ENCODE measurements around the gene ATXN1.
A peak's percentile ranks its signal among the peaks of the same experiment; 100 is the strongest.
"Not testable (repeated sequence)": the region's sequence is repeated elsewhere in the genome, so short reads cannot be mapped to it uniquely, and the experiment has no call there.

The ATXN1 gene

DNA sequence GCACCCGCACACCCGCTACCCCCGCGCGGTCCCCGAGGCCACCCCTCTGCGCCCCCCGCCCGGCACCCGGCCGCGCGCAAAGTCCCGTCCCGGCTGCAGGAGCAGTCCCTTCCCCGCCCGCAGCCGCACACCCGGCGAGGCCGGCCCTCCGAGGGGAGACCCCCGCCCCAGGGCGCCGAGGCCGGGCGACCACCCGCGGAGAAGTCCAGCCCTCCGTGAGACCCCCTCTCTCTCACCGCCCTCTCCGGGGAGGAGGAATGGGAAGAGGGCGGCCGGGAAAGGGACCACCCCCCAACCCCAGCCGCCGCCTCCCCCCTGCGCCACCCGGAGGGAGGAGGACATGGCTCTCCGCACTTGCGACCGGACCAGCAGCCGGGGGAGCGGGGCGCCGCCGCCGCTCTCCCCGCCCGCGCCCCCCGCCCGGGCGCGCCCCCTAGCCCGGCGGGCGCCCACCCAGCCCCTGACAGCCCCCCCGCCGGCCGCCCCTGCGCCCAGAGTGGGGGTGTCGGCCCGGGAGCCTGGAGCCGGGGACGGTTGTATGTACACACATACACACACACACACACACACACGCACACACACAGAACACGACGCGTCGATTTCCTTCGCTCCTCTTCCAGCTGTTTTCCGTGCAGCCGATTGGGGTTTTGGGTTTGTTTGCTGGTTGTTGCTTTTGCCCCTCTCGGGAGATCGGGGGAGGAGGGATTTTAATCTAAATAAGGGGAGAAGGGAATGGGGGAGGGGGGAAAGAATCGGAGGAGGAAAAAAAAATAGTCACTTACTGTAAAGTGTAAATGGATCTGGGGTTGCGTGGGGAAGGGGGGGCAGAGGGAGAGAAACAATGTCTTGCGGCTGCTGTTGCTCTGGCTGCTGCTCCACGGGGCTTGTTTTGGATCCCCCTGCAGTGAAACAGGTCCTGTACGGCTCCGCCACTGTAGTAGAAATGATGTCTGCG is at the start of gene ATXN1:
Gene ATXN1, minus strand, starts transcription at position 945 of the 955 bp plus-strand sequence.
- DNase-seq: peak; percentile 50

DNA sequence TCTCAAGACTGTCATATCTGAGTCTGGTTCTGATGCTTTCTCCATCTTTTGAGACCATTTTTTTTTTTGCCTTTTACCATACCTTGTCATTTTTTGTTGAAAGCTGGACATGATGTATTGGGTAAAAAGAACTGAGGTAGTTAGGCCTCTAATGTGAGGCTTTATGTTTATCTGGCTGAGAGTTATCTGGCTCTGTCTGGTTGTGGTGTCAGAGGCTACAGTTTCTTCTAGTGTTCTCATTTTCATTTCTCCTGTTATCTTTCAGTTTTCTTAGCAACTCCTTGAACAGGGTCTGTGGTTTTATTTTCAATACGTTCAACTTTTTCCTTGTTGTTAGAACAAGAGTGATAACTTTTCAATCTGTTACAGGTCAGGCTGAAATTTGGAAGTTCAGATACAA is 49.2 kb upstream of the ATXN1 start:
- DNase-seq: no peak

DNA sequence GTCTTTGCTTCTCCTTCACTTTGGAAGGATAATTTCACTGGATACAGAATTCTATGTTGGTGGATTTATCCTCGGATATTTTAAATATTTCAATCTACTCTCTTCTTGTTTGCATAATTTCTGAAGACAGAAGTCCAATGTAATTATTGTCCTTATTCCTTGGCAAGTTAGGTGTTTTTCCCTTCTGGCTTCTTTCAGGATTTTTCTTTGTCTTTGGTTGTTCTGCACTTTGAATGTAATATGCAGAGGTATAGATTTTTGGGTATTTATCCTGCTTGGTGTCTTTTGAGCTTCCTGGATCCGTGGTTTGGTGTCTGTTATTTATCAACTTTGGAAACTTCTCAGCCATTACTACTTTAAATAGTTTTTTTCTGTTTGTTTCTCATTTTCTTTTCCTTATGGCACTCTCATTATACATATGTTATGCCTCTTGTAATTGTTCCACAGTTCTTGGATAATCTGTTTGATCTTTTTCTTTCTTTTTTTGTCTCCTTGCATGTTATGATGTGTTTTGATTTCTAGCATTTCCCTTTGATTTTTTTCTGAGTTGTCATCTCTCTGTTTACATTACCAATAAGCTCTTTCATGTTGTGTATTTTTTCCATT is 48.6 kb upstream of the ATXN1 start:
- DNase-seq: no peak

DNA sequence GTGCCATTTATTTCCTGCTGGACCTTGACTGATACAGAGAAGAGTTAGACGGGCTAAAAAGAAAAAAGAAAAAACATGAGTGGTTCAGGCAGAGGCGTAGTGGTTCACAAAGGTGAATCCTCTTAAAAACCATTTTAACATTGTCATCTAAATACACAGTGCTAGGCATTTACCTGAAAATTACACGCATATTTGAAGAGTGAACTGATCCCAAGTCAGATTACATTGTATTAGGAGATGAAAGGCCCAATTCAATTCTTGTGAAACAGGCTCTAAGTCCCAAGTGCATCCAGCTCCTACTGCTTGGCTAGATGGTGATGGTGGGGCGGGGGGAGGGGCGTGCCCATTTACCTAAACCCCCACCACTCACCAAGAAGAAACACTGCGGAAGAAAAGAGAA is 46.7 kb upstream of the ATXN1 start:
- no peak for DNase-seq

DNA sequence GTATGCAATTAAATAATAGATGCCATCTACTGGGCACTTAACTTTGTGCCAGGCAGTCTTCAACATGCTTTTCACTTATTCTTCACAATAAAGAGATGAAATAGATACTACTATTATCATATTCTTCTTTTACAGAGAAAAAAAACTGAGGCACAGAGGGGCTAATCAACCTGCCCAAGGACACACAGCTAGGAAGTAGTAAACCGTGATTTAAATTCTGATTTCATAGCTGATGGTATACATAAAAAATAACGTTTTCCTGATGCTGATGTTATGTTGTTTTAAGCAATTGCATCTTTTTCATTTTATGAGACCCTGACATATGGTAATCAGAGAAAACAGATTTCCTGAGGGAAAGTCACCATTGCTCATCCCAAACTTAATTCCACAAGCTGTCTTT is 45.1 kb upstream of the ATXN1 start:
- no peak for DNase-seq

- DNase-seq: no peak
Observed at GRCh38 chr6:16805243-16805950, 44.1 kb upstream of the ATXN1 start.

GRCh38 chr6:16804546-16805242 is 43.4 kb upstream of the ATXN1 start:
- DNase-seq: no peak

DNA sequence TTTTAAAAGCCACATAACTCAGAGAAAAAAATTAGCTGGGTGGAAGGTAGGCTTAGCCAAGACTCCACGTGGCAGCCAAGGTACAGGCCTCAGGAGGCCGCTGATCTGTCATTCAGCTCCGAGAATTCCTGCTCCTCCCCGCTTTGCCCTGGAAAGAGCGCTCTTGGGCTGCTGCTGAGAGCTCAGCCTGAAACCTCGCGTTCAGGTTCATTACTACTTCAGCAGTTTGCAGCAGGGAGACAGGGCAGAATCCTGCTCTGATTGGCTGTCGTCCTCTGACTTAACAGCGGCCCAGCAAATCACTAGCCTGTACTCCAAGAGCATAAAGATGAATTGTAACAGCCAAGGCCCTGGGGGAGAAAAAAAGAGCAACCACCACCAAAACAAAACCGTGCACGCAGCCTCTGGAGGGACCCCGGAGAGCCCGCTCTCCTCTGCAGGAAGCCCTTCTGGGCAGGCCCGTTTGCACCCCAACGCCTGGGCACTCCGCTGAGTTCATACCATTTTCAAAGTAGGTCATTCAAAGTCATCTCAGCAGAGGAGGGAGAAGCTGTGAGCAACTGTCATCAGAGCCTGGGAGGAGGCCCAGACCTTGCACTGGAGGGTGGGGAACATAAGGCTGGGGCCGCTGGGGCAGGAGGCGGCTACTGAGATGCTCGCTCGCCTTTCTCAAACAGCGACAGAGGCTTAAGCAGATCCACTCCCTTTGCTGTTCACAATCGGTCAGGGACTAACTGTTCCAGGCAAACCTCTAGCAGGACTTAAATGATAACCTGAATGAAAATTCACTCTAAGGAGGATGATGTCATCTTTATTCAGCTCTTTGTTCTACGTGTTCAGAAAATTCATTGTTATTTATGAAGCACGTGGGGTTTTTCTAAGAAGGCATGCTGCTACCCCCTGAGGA is 42.3 kb upstream of the ATXN1 start:
- no peak for DNase-seq

GRCh38 chr6:16802071-16802470 is 40.8 kb upstream of the ATXN1 start:
- no peak for DNase-seq

DNA sequence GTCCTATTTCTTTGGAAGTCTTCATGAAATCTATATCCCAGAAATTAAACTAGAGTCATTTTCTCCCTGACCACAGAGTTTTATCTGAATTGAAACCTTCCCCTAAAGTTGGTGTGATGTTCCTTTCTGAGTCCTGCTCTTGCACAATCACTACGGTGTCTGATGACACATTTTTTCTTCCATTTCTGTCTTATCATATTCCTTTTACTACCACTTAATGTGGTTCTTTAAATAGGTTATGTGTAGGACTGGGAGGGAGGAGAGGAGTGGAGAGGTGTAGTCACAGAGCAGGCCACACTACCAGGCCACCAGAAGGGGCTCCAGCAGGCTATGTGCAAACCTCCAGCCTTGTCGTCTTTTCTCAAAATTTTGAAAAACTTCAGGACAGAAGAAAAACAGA is 39.7 kb upstream of the ATXN1 start:
- no peak for DNase-seq

- DNase-seq: no peak
Observed at GRCh38 chr6:16800341-16800740, 39.1 kb upstream of the ATXN1 start.

DNA sequence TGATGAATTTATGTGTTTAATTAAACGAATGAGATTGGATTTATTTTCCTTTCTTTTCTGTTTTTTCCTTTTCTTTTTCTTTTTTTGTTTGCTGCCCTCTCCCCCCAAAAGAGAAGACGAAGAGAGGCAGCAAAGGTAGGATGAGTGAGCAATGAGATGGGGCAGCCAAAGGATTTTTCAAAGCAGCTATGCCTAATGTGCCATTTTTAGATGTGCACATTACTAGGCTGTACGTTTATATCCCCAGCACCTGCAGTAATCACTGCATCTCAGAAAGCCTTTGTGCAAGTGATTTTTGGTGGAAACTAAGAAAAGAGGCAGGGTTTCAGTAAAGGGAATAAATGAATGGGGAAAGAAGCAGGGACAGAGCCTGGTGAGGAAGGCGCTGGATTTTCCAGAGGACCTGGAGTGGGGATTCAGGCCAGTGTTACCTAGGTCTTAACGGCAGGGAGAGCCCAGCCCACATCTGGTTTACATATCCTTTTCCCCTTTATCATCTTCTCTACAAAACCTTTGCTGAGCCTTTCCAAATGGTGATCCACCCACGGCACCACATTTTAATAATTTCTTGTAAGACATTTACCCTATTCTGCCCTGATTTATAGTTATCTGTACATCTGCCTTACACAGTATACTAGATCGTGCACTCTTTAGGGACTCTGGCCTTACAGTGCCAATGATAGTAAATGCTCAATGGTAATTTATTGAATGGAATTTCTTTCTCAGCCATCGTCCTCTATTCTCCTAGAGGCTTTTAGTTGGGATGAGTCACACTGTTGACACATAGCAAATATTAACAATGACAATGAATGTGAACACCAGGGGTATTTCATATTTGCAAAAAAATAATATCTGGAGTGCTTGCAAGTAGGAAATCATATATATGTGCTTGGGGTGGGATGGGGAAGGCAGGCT is 38.3 kb upstream of the ATXN1 start:
- DNase-seq: no peak

DNA sequence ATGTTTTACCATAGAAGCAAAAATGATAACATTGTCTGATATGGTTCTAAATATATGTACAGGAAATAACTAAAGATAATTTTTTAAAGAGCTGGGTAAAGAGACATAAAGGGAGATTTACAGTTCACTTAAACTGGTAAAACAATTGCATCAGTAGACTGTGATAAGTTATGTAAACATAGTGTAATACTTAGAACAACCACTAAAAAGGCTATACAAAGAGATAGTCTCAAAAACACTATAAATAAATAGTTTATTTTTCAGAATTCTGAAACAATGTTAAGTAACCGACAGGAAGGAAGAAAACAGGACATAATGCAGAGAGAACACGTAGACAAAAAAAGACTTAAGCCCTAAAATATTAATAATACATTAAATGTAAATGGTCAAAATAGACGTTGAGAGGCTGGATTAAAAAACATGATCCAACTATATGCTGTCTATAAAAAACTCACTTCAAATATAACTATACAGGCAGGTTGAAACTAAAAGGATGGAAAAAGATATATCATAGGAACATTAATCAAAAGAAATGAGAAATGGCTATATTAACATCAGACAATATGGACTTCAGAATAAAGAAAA is 32.7 kb upstream of the ATXN1 start:
- no peak for DNase-seq

DNA sequence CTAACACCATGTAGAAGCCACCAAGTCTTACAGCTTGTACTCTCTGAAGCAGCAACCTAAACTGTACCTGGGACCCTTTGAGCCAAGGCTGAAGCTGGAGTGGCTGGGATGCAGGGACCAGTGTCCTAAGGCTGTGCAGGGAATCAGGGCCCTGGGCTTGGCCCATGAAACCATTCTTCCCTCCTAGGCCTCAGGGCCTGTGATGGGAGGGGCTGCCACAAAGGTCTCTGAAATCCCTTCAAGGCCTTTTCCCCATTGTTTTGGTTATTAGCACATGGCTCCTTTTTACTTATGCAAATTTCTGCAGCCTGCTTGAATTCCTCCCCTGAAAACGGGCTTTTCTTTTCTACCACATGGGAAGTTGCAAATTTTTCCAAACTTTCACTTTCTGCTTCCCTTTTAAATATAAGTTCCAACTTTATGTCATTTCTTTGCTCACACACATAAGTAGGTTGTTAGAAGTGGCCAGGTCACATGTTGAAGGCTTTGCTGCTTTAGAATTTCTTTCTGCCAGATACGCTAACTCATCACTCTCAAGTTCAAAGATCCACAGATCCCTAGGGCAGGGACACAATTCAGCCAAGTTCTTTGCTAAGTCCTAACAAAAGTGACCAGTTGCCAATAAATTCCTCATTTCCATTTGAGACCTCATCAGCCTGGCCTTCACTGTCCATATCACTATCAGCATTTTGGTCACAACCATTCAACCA is 28.2 kb upstream of the ATXN1 start:
- no peak for DNase-seq

- DNase-seq: no peak
Observed at GRCh38 chr6:16787128-16787682, 25.9 kb upstream of the ATXN1 start.

DNA sequence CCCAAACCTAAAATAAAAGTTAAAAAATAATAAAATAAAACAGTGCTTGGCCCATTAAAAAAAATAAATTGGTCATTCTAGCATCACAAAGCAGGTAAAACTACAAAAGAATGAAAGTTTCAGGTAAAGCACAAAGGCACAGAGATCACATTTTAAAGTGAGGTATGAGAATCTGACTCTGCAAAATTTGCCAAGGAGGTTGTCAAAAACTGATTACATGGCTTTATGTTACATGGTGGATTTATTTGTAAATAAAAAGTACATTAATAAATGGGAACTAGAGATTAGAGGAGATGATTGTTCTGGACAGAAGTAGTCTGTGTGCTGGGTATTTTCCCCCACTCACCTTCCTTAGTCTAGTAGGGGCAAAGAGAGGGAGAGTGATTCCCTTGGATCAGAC is 24.2 kb upstream of the ATXN1 start:
- no peak for DNase-seq

- not testable (repeated sequence) for DNase-seq
Observed at GRCh38 chr6:16784957-16785356, 23.7 kb upstream of the ATXN1 start.

DNA sequence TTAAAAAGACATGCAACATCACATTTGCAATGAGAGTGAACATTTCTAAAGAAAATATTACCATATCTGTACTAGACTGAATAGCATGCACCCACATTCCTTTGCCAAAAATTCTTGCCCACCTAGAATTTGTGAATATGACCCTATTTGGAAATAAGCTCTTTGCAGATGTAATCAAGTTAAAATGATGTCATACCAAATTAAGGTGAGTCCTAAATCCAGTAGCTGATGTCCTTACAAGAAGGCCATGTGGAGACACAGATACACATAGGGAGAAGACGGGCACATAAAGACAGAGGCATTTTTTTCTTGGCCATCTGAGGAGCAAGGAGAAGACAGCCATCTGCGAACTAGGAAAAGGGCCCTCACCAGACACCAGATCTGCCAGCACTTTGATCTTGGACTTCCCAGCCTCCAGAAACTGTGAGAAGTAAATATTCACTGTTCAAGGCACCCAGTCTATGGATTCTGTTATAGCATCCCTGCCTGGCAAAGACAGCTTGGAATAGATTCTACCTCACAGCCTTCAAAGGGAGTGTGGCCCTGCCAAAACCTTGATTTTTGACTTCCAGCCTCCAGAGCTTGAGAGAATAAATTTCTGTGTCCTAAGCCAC is 22.8 kb upstream of the ATXN1 start:
- DNase-seq: no peak

DNA sequence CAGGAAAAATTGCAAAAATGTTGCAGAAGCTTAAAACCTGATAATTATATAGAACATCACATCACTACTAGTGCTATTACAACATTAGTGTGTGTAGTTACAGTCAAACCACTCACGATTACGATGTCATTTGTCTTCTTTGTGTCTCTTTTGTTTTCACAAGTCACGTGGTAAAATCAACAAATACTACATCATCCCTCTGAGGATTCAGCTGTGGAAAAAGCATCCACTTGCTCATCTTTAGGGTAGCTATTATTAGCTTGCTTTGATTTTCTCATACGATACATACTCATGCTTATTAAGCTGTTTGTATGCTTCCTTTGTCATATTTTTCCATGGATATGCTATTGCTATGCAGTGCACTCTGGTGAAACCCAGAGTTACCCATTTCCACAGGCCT is 22.2 kb upstream of the ATXN1 start:
- DNase-seq: no peak
